GM12801 (cell line): ENCODE measurements around the gene SKIDA1.

Experiments used
- TF ChIP-seq, protein P1 (sequence below): IDR thresholded peaks from one replicate; pipeline ENCODE4 v1.5.1; 2011; ENCODE audit warnings: control low read depth; ENCODE audit not compliant: insufficient read length; ENCODE audit errors: extremely low read depth

SKIDA1 gene

DNA sequence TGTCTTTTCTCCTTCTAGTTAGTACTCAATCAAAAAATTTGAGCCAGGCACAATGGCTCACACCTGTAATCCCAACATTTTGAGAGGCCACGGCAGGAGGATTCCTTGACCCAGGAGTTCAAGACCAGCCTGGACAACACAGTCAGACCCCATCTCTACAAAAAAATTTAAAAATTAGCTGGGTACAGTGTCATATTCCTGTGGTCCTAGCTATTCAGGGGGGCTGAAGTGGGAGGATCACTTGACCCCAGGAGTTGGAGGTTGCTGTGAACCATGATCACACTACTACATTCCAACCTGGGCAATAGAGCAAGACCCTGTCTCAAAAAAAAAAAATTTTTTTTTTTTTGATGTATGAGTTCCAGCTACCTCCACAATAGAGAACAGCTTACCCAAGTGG is 57.8 kb downstream of the SKIDA1 start:
- TF ChIP-seq, protein P1, sequence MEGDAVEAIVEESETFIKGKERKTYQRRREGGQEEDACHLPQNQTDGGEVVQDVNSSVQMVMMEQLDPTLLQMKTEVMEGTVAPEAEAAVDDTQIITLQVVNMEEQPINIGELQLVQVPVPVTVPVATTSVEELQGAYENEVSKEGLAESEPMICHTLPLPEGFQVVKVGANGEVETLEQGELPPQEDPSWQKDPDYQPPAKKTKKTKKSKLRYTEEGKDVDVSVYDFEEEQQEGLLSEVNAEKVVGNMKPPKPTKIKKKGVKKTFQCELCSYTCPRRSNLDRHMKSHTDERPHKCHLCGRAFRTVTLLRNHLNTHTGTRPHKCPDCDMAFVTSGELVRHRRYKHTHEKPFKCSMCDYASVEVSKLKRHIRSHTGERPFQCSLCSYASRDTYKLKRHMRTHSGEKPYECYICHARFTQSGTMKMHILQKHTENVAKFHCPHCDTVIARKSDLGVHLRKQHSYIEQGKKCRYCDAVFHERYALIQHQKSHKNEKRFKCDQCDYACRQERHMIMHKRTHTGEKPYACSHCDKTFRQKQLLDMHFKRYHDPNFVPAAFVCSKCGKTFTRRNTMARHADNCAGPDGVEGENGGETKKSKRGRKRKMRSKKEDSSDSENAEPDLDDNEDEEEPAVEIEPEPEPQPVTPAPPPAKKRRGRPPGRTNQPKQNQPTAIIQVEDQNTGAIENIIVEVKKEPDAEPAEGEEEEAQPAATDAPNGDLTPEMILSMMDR, result no peak

DNA sequence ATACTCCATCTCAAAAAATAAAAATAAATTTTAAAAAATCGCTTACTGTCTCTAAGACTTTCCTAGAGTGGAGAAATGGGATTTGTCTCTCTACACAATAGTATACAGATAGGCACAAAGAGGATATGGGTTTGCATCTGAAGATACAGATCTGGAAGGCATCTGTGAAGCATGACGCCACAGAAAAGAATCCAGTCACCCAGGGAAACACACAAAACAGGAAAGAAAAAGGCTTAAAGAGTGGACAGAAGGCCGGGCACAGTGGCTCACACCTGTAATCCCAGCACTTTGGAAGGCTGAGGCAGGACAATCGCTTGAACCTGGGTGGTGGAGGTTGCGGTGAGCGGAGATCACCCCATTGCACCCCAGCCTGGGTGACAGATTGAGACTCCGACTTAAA is 61.3 kb downstream of the SKIDA1 start:
- TF ChIP-seq, protein P1, result no peak
